PC-9 (cell line): ENCODE data around the gene PLA2R1. TPM values are rescaled to one million over a fixed set of nuclear protein-coding genes. Genes with fewer than 3 reads are reported as not detected.
"Not testable (repeated sequence)": the region's sequence is repeated elsewhere in the genome, so short reads cannot be mapped to it uniquely, and the experiment has no call there.

Experiments
- BruUV-seq: library from RNA; stranded (reverse); fragments of 400-500 nt; replicated peaks from 2 replicates; lab custom pipeline; 2021; lab: Mats Ljungman, UMichigan
- CTCF ChIA-PET: fragments of 300-600 bp; sonication (Branson Sonifier 250); formaldehyde crosslinking; loops from one replicate; lab custom pipeline; 2022; ENCODE audit warnings: antibody characterized with exemption; lab: Charles Lee
- POLR2A ChIA-PET: fragments of 300-600 bp; sonication (Branson Sonifier 250); formaldehyde crosslinking; loops from one replicate; lab custom pipeline; 2022; ENCODE audit warnings: antibody characterized with exemption; ENCODE audit not compliant: unreplicated experiment; lab: Charles Lee
- DNase-seq, 2 experiments: peaks; one replicate each; pipeline versions ENCODE4 v3.0.0 to v3.0.0-alpha.2; 2015 to 2022; ENCODE audit warnings: mixed read lengths in 1 of 2
- H2AFZ ChIP-seq: fragments of 200-600 bp; sonication (generic); 2 replicates; pipeline ENCODE4 v1.8.1; 2017; ENCODE audit warnings: antibody characterized with exemption
- H3F3A ChIP-seq: fragments of 200-600 bp; sonication (generic); 2 replicates; pipeline ENCODE4 v1.8.1; 2017; ENCODE audit warnings: antibody characterized with exemption, mild to moderate bottlenecking, low read depth; ENCODE audit not compliant: insufficient read depth
- H3K27ac ChIP-seq: fragments of 200-600 bp; sonication (generic); 2 replicates; pipeline ENCODE4 v1.6.1; 2016; ENCODE audit warnings: mixed run types
- H3K27me3 ChIP-seq: fragments of 200-600 bp; sonication (generic); 2 replicates; pipeline ENCODE4 v1.6.1; 2016; ENCODE audit warnings: low read depth, mixed run types; ENCODE audit not compliant: insufficient read depth
- H3K36me3 ChIP-seq: fragments of 200-600 bp; sonication (generic); 2 replicates; pipeline ENCODE4 v1.6.1; 2016; ENCODE audit warnings: low read depth, mixed run types
- H3K4me1 ChIP-seq: fragments of 200-600 bp; sonication (generic); replicated peaks from 2 replicates; pipeline ENCODE4 v1.6.1; 2016; ENCODE audit warnings: mixed run types; ENCODE audit not compliant: insufficient read depth
- H3K4me2 ChIP-seq: fragments of 200-600 bp; sonication (generic); 2 replicates; pipeline ENCODE4 v1.6.1; 2017; ENCODE audit warnings: mixed run types
- H3K4me3 ChIP-seq: fragments of 200-600 bp; sonication (generic); 2 replicates; pipeline ENCODE4 v1.6.1; 2016; ENCODE audit warnings: mixed run types
- H3K79me2 ChIP-seq: fragments of 200-600 bp; sonication (generic); 2 replicates; pipeline ENCODE4 v1.6.1; 2017; ENCODE audit warnings: low read depth, mixed run types
- H3K9me2 ChIP-seq: fragments of 200-600 bp; sonication (generic); 2 replicates; pipeline ENCODE4 v1.8.1; 2017; ENCODE audit warnings: mild to moderate bottlenecking; ENCODE audit not compliant: insufficient read depth
- H3K9me3 ChIP-seq: fragments of 200-600 bp; sonication (generic); 2 replicates; pipeline ENCODE4 v1.8.1; 2016; ENCODE audit warnings: low read depth; ENCODE audit not compliant: insufficient read depth
- H4K20me1 ChIP-seq: fragments of 200-600 bp; sonication (generic); 2 replicates; pipeline ENCODE4 v1.8.1; 2017; ENCODE audit not compliant: insufficient read depth
- EZH2 ChIP-seq: fragments of 200-600 bp; sonication (generic); IDR thresholded peaks from 2 replicates; pipeline ENCODE4 v1.8.0; 2017; ENCODE audit warnings: antibody characterized with exemption, low read depth
- intact Hi-C: fragments of 100-400 bp; cut with micrococcal nuclease; formaldehyde crosslinking; loops from one replicate; pipeline ENCODE4 v1.10.0; 2022; ENCODE audit not compliant: unreplicated experiment
- total RNA-seq: library from RNA; stranded (reverse); gene quantifications from 2 replicates; pipeline ENCODE4 v1.2.3, GENCODE V29; 2021
- TF ChIP-seq, protein P1 (sequence below): fragments of 200-600 bp; sonication (generic); conservative IDR thresholded peaks from 2 replicates; pipeline ENCODE4 v1.6.1; 2017; ENCODE audit warnings: mixed run types, antibody characterized with exemption, mild to moderate bottlenecking, moderate library complexity

The PLA2R1 gene
- total RNA-seq, 1 experiment from 2014 or later: 0.33 TPM

DNA sequence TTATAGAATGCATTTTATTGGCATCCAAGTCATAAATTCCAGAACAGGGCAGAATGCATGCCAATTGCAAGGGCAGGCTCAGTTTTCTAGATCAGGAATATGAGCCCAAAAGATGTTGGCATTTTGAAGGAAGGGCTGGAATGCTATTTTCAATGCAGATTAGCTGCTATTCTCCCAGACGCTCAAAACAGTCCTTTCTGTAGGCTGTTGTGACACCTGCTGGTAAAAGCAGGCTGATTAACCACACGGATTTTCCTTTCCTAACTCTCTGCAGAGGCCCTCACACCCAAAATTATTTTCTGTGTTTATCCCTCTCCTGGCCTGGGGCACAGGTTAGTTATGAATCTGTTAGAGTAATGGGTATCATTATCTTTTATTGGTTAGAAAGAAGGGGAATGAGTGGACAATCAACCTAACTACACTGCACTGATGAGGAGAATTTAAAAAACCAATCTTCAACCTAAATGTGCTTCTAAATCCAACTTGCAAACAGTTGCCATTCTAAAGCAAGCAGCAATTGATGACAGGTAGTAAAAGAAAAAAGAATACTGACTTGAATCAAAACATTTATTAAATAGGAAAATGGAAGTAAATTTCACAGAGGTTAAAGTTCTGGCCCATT lies 94.0 kb downstream of the PLA2R1 start:
- no TSS peak for BruUV-seq
- peak in 1 of 2 experiments; percentile 13 for DNase-seq
- H3K4me2 ChIP-seq: no peak overlapping the region
- H3F3A ChIP-seq: no peaks in the 10 kb centered on the region
- no peaks in the 10 kb centered on the region for H3K9me2 ChIP-seq
- ChIA-PET POLR2A (interaction anchor here (0.7 kb wide), 1 partner anchor 1934 kb away, joined by 3 read pairs; no protein-coding TSS in a partner anchor), CTCF (interaction anchor here (0.7 kb wide), 1 partner anchor 222 kb away, joined by 3 read pairs; no protein-coding TSS in a partner anchor)
- H3K27ac ChIP-seq: no peak overlapping the region
- no peaks in the 10 kb centered on the region for H3K4me1 ChIP-seq
- no peaks in the 10 kb centered on the region for H3K27me3 ChIP-seq
- no peaks in the 10 kb centered on the region for H4K20me1 ChIP-seq
- intact Hi-C loops: loop anchor here (10.0 kb wide), 1 partner anchor 1084 kb away; no protein-coding TSS in a partner anchor
- no peak for TF ChIP-seq EZH2
- TF ChIP-seq, protein P1, sequence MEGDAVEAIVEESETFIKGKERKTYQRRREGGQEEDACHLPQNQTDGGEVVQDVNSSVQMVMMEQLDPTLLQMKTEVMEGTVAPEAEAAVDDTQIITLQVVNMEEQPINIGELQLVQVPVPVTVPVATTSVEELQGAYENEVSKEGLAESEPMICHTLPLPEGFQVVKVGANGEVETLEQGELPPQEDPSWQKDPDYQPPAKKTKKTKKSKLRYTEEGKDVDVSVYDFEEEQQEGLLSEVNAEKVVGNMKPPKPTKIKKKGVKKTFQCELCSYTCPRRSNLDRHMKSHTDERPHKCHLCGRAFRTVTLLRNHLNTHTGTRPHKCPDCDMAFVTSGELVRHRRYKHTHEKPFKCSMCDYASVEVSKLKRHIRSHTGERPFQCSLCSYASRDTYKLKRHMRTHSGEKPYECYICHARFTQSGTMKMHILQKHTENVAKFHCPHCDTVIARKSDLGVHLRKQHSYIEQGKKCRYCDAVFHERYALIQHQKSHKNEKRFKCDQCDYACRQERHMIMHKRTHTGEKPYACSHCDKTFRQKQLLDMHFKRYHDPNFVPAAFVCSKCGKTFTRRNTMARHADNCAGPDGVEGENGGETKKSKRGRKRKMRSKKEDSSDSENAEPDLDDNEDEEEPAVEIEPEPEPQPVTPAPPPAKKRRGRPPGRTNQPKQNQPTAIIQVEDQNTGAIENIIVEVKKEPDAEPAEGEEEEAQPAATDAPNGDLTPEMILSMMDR: peak; percentile 50
- H3K9me3 ChIP-seq: no peaks in the 10 kb centered on the region
- H3K4me3 ChIP-seq: no peak overlapping the region
- no peaks in the 10 kb centered on the region for H3K79me2 ChIP-seq
- H2AFZ ChIP-seq: no peak overlapping the region
- H3K36me3 ChIP-seq: no peaks in the 10 kb centered on the region

DNA sequence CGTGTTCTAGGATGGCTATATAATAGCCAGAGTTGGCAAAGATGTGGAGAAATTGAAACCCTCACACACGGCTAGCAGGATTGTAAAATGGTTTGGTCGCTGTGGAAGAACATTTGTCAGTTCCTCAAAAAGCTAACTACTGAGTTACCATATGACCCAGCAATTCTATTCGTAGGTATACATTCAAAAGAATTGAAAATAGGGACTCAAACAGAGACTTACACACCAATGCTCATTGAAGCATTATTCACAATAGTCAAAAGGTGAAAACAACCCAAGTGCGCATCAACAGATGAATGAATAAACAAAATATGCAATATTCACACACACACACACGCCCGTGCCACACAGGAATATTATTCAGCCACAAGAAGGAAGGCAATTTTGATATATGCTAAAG lies 98.7 kb downstream of the PLA2R1 start:
- no peaks in the 10 kb centered on the region for H3K27me3 ChIP-seq
- 0 out of 2 replicates have a peak, but pooled peaks cover 5% of the 10 kb centered on the region for H3K4me1 ChIP-seq
- no peaks in the 10 kb centered on the region for H3F3A ChIP-seq
- no peaks in the 10 kb centered on the region for H3K79me2 ChIP-seq
- H3K4me2 ChIP-seq: no peak overlapping the region
- no peak for TF ChIP-seq EZH2
- TF ChIP-seq, protein P1: no peak
- no peak for DNase-seq
- no peaks in the 10 kb centered on the region for H3K9me2 ChIP-seq
- CTCF ChIA-PET: no interaction called here
- H3K9me3 ChIP-seq: no peaks in the 10 kb centered on the region
- no peak overlapping the region for H3K4me3 ChIP-seq
- H2AFZ ChIP-seq: no peak overlapping the region
- no peaks in the 10 kb centered on the region for H3K36me3 ChIP-seq
- H3K27ac ChIP-seq: no peak overlapping the region
- no TSS peak for BruUV-seq
- H4K20me1 ChIP-seq: no peaks in the 10 kb centered on the region
- POLR2A ChIA-PET: no interaction called here
- intact Hi-C loops: loop anchor here (10.0 kb wide), 1 partner anchor 1079 kb away; no protein-coding TSS in a partner anchor

DNA sequence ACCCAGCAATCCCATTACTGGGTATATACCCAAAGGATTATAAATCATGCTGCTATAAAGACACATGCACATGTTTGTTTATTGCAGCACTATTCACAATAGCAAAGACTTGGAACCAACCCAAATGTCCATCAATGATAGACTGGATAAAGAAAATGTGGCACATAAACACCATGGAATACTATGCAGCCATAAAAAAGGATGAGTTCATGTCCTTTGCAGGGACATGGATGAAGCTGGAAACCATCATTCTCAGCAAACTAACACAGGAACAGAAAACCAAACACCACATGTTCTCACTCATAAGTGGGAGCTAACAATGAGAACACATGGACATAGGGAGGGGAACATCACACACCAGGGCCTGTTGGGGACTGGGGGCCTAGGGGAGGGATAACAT lies 99.9 kb downstream of the PLA2R1 start:
- H3K4me2 ChIP-seq, H3K79me2 ChIP-seq, DNase-seq, BruUV-seq, H2AFZ ChIP-seq, H3K27me3 ChIP-seq, H3K36me3 ChIP-seq, CTCF ChIA-PET, H3K4me1 ChIP-seq, H3K9me2 ChIP-seq, H3F3A ChIP-seq, H3K4me3 ChIP-seq, H4K20me1 ChIP-seq, H3K27ac ChIP-seq, H3K9me3 ChIP-seq: not testable (repeated sequence)
- POLR2A ChIA-PET: interaction anchor here (0.6 kb wide), 1 partner anchor 44 kb away, joined by 3 read pairs; no protein-coding TSS in a partner anchor
- intact Hi-C loops: loop anchor here (10.0 kb wide), 1 partner anchor 1078 kb away; no protein-coding TSS in a partner anchor
